HEK293T (cell line): Measurements from ENCODE around the gene MAP4K4.

ENCODE experiments used
- BHLHE40 ChIP-seq: fragments of 450-650 bp; IDR thresholded peaks from 2 replicates; pipeline ENCODE4 v1.6.1; 2016; ENCODE audit warnings: mild to moderate bottlenecking, moderate library complexity, borderline replicate concordance
- FOXK2 ChIP-seq: fragments of 450-650 bp; IDR thresholded peaks from 2 replicates; pipeline ENCODE4 v1.6.1; 2016; ENCODE audit warnings: mild to moderate bottlenecking
- FOXM1 ChIP-seq: fragments of 450-650 bp; IDR thresholded peaks from 2 replicates; pipeline ENCODE4 v1.6.1; 2017; ENCODE audit warnings: mild to moderate bottlenecking, borderline replicate concordance
- NFRKB ChIP-seq: fragments of 450-650 bp; IDR thresholded peaks from 2 replicates; pipeline ENCODE4 v1.6.1; 2016; ENCODE audit warnings: mild to moderate bottlenecking, moderate library complexity
- SP1 ChIP-seq: fragments of 450-650 bp; IDR thresholded peaks from 2 replicates; pipeline ENCODE4 v1.6.1; 2017
- SUZ12 ChIP-seq: fragments of 450-650 bp; IDR thresholded peaks from 2 replicates; pipeline ENCODE4 v1.6.1; 2016; ENCODE audit warnings: mild to moderate bottlenecking
- TARDBP ChIP-seq: fragments of 450-650 bp; IDR thresholded peaks from 2 replicates; pipeline ENCODE4 v1.6.1; 2016
- TF ChIP-seq, protein P1 (sequence below): fragments of 450-650 bp; IDR thresholded peaks from 2 replicates; pipeline ENCODE4 v1.6.1; 2016

DNA sequence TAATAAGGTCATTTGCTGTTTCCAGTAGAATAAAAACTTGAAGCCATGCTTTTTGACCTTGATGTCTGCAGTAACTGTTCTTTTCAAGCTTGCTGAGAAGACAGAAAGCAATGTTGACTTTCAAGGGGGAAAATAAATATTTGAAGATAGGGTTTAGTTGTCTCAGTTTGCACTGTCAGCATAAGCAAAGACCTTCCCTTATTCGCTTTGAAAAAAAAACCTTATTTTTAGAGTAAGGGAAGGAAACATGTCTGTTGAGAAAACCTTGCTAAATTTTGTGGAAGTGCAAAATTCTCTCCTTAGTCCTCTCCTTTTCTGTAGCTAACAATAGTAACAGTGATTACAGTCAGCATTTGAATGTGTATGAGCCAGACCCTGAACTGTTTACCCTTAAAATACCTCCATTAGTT, 43.1 kb downstream of the MAP4K4 start:
- TF ChIP-seq TARDBP (no peak), FOXK2 (no peak), BHLHE40 (no peak), SP1 (no peak), NFRKB (no peak), FOXM1 (no peak), SUZ12 (no peak)
- TF ChIP-seq, protein P1, sequence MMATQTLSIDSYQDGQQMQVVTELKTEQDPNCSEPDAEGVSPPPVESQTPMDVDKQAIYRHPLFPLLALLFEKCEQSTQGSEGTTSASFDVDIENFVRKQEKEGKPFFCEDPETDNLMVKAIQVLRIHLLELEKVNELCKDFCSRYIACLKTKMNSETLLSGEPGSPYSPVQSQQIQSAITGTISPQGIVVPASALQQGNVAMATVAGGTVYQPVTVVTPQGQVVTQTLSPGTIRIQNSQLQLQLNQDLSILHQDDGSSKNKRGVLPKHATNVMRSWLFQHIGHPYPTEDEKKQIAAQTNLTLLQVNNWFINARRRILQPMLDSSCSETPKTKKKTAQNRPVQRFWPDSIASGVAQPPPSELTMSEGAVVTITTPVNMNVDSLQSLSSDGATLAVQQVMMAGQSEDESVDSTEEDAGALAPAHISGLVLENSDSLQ, result no peak
